OCI-LY1 (cell line): Measurements from ENCODE around the gene ZNF22.

Experiments
- CTCF ChIP-seq: fragments of 200-600 bp; sonication (generic), shearing (Covaris generic); IDR thresholded peaks from 2 replicates; pipeline ENCODE4 v1.5.1; 2017; ENCODE audit warnings: mild to moderate bottlenecking, antibody characterized with exemption, low read length, moderate library complexity, mixed read lengths
- EZH2 ChIP-seq: fragments of 200-600 bp; sonication (generic), shearing (Covaris generic); IDR thresholded peaks from 2 replicates; pipeline ENCODE4 v1.8.0; 2017; ENCODE audit warnings: borderline replicate concordance, mixed run types, mild to moderate bottlenecking, antibody characterized with exemption, low read length, moderate library complexity, mixed read lengths

GRCh38 chr10:44960088-44960460, 40.6 kb upstream of the ZNF22 start:
- no peak for TF ChIP-seq CTCF
- TF ChIP-seq EZH2, result no peak
